HepG2 (cell line): Measurements from ENCODE around the gene SLC16A14. TPM values are rescaled to one million over a fixed set of nuclear protein-coding genes. Genes with fewer than 3 reads are reported as not detected.
A peak's percentile ranks its signal among the peaks of the same experiment; 100 is the strongest.

Source experiments
- CEBPB ChIP-seq: IDR thresholded peaks from 2 replicates; pipeline ENCODE4 v1.6.1; 2011; ENCODE audit warnings: low read depth, low read length, improper control_type of control experiment, borderline replicate concordance
- CENPT ChIP-seq: sonication (generic); formaldehyde crosslinking; IDR thresholded peaks from 2 replicates; pipeline ENCODE4 v1.8.0; 2022; ENCODE audit warnings: low read depth, mild to moderate bottlenecking, moderate library complexity, missing genetic modification reagents
- FOSL2 ChIP-seq: sonication (generic); formaldehyde crosslinking; IDR thresholded peaks from 2 replicates; pipeline ENCODE4 v1.4.0; 2020; ENCODE audit warnings: missing genetic modification reagents
- GATAD2A ChIP-seq: IDR thresholded peaks from 2 replicates; pipeline ENCODE4 v1.6.1; 2016
- HMG20A ChIP-seq: IDR thresholded peaks from 2 replicates; pipeline ENCODE4 v1.6.1; 2016; ENCODE audit warnings: borderline replicate concordance
- HNF4G ChIP-seq, 2 experiments: sonication (generic) in 1 of 2; formaldehyde crosslinking in 1 of 2; IDR thresholded peaks; 2 replicates each; pipeline versions ENCODE4 v1.4.0 to v1.6.1; 2011 to 2020; ENCODE audit warnings: borderline replicate concordance in 2 of 2, low read depth in 2 of 2, mild to moderate bottlenecking in 2 of 2, low read length in 1 of 2, missing genetic modification reagents in 1 of 2, moderate library complexity in 1 of 2
- KLF11 ChIP-seq: IDR thresholded peaks from 2 replicates; pipeline ENCODE4 v1.6.1; 2016; ENCODE audit warnings: missing compliant biosample characterization
- PHF21A ChIP-seq: sonication (generic); formaldehyde crosslinking; IDR thresholded peaks from 2 replicates; pipeline ENCODE4 v1.5.0; 2020; ENCODE audit warnings: mild to moderate bottlenecking, missing genetic modification reagents
- SATB2 ChIP-seq: sonication (generic); formaldehyde crosslinking; IDR thresholded peaks from 2 replicates; pipeline ENCODE4 v1.5.0; 2020; ENCODE audit warnings: missing genetic modification reagents
- SETDB1 ChIP-seq: sonication (generic); formaldehyde crosslinking; IDR thresholded peaks from 2 replicates; pipeline ENCODE4 v1.5.1; 2020; ENCODE audit warnings: missing genetic modification reagents, mild to moderate bottlenecking, borderline replicate concordance
- SRSF4 ChIP-seq: fragments of 200-400 bp; formaldehyde crosslinking; IDR thresholded peaks from one replicate; pipeline ENCODE4 v1.6.1; 2018; ENCODE audit warnings: mild to moderate bottlenecking, low read depth, low read length, moderate library complexity; ENCODE audit not compliant: poor library complexity, severe bottlenecking
- TGIF2 ChIP-seq: IDR thresholded peaks from 2 replicates; pipeline ENCODE4 v1.6.1; 2016; ENCODE audit warnings: control low read depth, missing compliant biosample characterization
- YEATS4 ChIP-seq: sonication (generic); formaldehyde crosslinking; IDR thresholded peaks from 2 replicates; pipeline ENCODE4 v1.4.0; 2020; ENCODE audit warnings: missing genetic modification reagents, borderline replicate concordance
- ZNF333 ChIP-seq: sonication (generic); formaldehyde crosslinking; IDR thresholded peaks from 2 replicates; pipeline ENCODE4 v1.4.0; 2020; ENCODE audit warnings: mild to moderate bottlenecking, missing genetic modification reagents, borderline replicate concordance
- ZNF431 ChIP-seq: sonication (generic); formaldehyde crosslinking; IDR thresholded peaks from 2 replicates; pipeline ENCODE4 v1.9.0; 2022; ENCODE audit warnings: missing genetic modification reagents, low read depth, mild to moderate bottlenecking, borderline replicate concordance
- ZNF589 ChIP-seq: sonication (generic); formaldehyde crosslinking; conservative IDR thresholded peaks from 2 replicates; pipeline ENCODE4 v1.8.0; 2022; ENCODE audit warnings: mild to moderate bottlenecking, moderate library complexity, missing genetic modification reagents
- ZNF678 ChIP-seq: sonication (generic); formaldehyde crosslinking; IDR thresholded peaks from 2 replicates; pipeline ENCODE4 v1.4.0; 2020; ENCODE audit warnings: mild to moderate bottlenecking, missing genetic modification reagents
- ZSCAN12 ChIP-seq: sonication (generic); formaldehyde crosslinking; IDR thresholded peaks from 2 replicates; pipeline ENCODE4 v1.9.0; 2021; ENCODE audit warnings: mild to moderate bottlenecking, missing genetic modification reagents
- polyA plus RNA-seq, 8 experiments: library from polyadenylated mRNA; depleted of rRNA in 3 of 8; stranded (reverse) in 7 of 8; unstranded in 1 of 8; fragments of >200 nt; fragmentation: Illumina TruSeq in 4 of 8; extraction: Trizol in 4 of 8; gene quantifications; 2 replicates each; pipeline versions ENCODE4 v1.2.1 to v1.2.3, GENCODE V29; 2011 to 2016; ENCODE audit warnings: low read depth in 4 of 8, missing spikeins in 1 of 8, mixed read lengths in 1 of 8; ENCODE audit not compliant: insufficient read depth in 1 of 8
- total RNA-seq, 5 experiments: library from RNA; depleted of rRNA; stranded (reverse); fragments of >200 nt; fragmentation: Illumina TruSeq; extraction: Trizol; gene quantifications; 2 replicates each; pipeline ENCODE4 v1.2.3, GENCODE V29; 2016; ENCODE audit warnings: low read depth in 1 of 5
- TF ChIP-seq, protein P1 (sequence below): sonication (generic); formaldehyde crosslinking; IDR thresholded peaks from 2 replicates; pipeline ENCODE4 v1.4.0; 2020; ENCODE audit warnings: missing genetic modification reagents, borderline replicate concordance
- TF ChIP-seq, protein P2 (sequence below): sonication (generic); formaldehyde crosslinking; IDR thresholded peaks from 2 replicates; pipeline ENCODE4 v1.8.1; 2023; ENCODE audit warnings: mild to moderate bottlenecking, missing genetic modification reagents, borderline replicate concordance
- TF ChIP-seq, protein P3 (sequence below): sonication (generic); formaldehyde crosslinking; IDR thresholded peaks from 2 replicates; pipeline ENCODE4 v1.5.1; 2020; ENCODE audit warnings: mild to moderate bottlenecking, missing genetic modification reagents, moderate library complexity
- TF ChIP-seq, protein P4 (sequence below): sonication (generic); formaldehyde crosslinking; conservative IDR thresholded peaks from 2 replicates; pipeline ENCODE4 v1.4.0; 2020; ENCODE audit warnings: mild to moderate bottlenecking, missing genetic modification reagents, moderate library complexity

SLC16A14 gene
- total and polyA plus RNA-seq, 2 of the 13 experiments (the other 11 are each of a cell fraction or from before 2014, with no cell fraction given), result 0.05 TPM; not detected in 1

DNA sequence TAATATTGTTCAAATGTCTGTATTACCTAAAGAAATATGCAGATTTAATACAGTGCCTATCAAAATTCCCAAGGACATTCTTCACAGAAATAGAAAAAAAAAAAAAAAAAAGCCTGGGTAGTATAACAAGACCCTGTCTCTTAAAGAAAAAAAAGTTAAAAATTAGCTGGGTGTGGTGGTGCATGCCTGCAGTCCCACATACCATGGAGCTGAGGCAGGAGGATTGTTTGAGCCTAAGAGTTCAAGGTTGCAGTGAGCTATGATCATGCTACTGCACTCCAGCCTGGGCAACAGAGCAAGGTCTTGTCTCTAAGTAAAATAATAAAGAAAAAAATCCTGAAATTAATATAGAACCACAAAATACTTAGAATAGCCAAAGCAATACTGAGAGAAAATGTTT, 51.9 kb downstream of the SLC16A14 start (continued):
- TF ChIP-seq, protein P1, sequence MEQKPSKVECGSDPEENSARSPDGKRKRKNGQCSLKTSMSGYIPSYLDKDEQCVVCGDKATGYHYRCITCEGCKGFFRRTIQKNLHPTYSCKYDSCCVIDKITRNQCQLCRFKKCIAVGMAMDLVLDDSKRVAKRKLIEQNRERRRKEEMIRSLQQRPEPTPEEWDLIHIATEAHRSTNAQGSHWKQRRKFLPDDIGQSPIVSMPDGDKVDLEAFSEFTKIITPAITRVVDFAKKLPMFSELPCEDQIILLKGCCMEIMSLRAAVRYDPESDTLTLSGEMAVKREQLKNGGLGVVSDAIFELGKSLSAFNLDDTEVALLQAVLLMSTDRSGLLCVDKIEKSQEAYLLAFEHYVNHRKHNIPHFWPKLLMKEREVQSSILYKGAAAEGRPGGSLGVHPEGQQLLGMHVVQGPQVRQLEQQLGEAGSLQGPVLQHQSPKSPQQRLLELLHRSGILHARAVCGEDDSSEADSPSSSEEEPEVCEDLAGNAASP (CRISPR knock-in tag), result no peak
- TF ChIP-seq HMG20A (no peak; the same call in 1 of the 2 replicates), ZNF431 (CRISPR knock-in tag) (no peak), ZNF333 (CRISPR knock-in tag) (no peak), PHF21A (CRISPR knock-in tag) (no peak), KLF11 (no peak), ZNF678 (CRISPR knock-in tag) (no peak), CENPT (CRISPR knock-in tag) (no peak), GATAD2A (CRISPR knock-in tag) (peak; percentile 53; the same call in 1 of the 2 replicates), ZSCAN12 (no peak), FOSL2 (CRISPR knock-in tag) (peak; percentile 66), SETDB1 (CRISPR knock-in tag) (no peak), HNF4G (IDR thresholded peaks at IDR 0.05; ENCODE audit: borderline replicate concordance, low read depth, low read length) (peak; percentile 54), HNF4G (CRISPR knock-in tag; IDR thresholded peaks at IDR 0.05; ENCODE audit: borderline replicate concordance, low read depth) (no peak), SATB2 (CRISPR knock-in tag) (no peak), CEBPB (no peak), TGIF2 (no peak), ZNF589 (CRISPR knock-in tag) (no peak), SRSF4 (no peak), YEATS4 (CRISPR knock-in tag) (no peak)
- TF ChIP-seq, protein P2, sequence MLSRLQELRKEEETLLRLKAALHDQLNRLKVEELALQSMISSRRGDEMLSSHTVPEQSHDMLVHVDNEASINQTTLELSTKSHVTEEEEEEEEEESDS (CRISPR knock-in tag), result no peak
- TF ChIP-seq, protein P3, sequence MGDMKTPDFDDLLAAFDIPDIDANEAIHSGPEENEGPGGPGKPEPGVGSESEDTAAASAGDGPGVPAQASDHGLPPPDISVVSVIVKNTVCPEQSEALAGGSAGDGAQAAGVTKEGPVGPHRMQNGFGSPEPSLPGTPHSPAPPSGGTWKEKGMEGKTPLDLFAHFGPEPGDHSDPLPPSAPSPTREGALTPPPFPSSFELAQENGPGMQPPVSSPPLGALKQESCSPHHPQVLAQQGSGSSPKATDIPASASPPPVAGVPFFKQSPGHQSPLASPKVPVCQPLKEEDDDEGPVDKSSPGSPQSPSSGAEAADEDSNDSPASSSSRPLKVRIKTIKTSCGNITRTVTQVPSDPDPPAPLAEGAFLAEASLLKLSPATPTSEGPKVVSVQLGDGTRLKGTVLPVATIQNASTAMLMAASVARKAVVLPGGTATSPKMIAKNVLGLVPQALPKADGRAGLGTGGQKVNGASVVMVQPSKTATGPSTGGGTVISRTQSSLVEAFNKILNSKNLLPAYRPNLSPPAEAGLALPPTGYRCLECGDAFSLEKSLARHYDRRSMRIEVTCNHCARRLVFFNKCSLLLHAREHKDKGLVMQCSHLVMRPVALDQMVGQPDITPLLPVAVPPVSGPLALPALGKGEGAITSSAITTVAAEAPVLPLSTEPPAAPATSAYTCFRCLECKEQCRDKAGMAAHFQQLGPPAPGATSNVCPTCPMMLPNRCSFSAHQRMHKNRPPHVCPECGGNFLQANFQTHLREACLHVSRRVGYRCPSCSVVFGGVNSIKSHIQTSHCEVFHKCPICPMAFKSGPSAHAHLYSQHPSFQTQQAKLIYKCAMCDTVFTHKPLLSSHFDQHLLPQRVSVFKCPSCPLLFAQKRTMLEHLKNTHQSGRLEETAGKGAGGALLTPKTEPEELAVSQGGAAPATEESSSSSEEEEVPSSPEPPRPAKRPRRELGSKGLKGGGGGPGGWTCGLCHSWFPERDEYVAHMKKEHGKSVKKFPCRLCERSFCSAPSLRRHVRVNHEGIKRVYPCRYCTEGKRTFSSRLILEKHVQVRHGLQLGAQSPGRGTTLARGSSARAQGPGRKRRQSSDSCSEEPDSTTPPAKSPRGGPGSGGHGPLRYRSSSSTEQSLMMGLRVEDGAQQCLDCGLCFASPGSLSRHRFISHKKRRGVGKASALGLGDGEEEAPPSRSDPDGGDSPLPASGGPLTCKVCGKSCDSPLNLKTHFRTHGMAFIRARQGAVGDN (CRISPR knock-in tag), result no peak
- TF ChIP-seq, protein P4, sequence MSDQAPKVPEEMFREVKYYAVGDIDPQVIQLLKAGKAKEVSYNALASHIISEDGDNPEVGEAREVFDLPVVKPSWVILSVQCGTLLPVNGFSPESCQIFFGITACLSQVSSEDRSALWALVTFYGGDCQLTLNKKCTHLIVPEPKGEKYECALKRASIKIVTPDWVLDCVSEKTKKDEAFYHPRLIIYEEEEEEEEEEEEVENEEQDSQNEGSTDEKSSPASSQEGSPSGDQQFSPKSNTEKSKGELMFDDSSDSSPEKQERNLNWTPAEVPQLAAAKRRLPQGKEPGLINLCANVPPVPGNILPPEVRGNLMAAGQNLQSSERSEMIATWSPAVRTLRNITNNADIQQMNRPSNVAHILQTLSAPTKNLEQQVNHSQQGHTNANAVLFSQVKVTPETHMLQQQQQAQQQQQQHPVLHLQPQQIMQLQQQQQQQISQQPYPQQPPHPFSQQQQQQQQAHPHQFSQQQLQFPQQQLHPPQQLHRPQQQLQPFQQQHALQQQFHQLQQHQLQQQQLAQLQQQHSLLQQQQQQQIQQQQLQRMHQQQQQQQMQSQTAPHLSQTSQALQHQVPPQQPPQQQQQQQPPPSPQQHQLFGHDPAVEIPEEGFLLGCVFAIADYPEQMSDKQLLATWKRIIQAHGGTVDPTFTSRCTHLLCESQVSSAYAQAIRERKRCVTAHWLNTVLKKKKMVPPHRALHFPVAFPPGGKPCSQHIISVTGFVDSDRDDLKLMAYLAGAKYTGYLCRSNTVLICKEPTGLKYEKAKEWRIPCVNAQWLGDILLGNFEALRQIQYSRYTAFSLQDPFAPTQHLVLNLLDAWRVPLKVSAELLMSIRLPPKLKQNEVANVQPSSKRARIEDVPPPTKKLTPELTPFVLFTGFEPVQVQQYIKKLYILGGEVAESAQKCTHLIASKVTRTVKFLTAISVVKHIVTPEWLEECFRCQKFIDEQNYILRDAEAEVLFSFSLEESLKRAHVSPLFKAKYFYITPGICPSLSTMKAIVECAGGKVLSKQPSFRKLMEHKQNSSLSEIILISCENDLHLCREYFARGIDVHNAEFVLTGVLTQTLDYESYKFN, result peak; percentile 64
